Measurements from ENCODE around the gene CHCHD1.
"Not testable (repeated sequence)": the region's sequence is repeated elsewhere in the genome, so short reads cannot be mapped to it uniquely, and the experiment has no call there.

CHCHD1 gene

DNA sequence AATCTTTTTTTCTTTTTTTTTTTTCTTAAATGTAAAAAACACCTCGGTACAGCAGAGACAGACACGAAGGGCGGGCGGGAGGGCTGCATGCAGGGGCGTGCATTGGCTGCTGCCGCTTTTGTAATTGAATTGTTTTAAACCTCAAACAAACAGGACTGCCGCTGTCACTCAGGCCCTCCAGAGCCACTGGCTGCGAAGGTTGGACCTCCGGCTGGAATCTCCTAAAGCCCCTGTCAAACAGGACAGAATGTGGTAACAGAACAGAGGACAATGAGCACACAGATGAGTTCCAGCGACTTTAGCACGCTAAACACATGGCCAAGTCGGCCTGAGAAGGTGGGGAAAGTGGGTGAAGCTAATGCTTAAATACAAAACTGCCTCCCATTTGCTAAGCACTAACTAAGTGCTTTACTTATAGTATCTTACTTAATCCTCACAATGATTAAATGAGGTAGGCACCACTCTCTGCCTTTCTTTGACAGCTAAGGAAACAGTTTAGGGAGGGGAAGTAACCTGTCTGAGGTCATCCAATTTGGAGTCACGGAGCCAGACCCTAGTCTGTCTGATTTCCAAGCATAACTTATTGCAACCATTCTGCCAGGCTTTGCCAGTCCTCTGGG lies 32.5 kb downstream of the CHCHD1 start:
- no peak for DNase-seq

DNA sequence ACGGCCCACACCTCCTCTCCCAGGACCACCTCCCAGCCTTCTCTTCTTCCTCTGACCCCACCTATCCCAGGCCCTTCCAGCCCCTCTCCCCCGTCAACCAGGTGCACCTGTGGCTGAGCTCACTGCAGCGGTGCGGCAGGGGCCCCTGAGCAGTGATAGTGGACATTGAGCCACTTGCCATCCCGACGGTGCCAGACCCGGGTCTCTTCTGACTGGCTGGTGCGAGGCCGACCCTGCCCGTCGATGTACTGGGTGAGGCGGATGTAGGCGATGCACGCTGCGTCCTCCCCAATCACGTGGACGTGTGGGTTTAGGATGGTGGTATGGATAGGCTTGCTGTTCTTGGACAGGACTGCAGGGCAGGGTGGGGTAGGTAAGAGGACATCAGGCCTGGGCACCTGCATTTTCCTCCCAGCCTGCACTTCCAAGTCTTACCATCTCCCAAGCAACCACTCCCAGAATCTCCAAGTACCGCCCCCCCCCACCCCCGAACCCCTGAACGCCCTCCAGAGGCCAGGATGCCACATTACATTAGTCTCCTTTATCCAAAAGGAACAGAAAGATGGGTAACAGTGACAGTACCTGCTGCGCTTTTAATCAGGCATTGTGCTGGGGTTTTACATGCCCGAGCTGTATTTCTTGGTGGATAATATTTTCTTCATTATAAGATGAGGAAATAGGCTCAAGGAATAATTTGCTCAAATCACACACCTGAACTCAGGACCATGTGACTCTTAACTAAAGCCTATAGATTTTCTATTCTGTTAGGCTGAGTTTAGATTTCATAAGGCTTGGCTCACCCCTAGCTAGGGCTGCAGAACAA lies 33.3 kb downstream of the CHCHD1 start:
- no peak for DNase-seq

- DNase-seq, result no peak
Observed at GRCh38 chr10:73815719-73816030, 33.8 kb downstream of the CHCHD1 start.

- DNase-seq, result no peak
Observed at GRCh38 chr10:73816917-73817729, 35.3 kb downstream of the CHCHD1 start.

DNA sequence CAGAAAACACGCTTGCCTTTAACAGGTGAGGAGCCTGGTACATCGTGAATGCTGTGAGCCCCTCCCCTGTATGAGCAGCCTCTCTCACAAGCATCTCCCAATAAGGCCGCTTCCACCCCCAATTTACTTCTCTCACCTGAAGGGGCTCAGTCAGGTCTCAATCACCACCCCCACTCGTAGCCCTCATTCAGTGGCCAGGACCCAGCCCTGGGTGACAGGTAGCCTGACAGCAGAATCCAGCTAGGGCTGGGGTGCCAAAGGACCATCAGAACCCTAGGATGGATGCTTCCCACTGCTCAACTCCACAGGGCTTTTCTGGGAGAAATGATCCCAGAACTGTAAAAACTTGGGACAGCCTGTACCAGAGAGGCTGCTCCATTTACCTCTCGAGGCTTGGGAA lies 36.0 kb downstream of the CHCHD1 start:
- DNase-seq, result no peak

DNA sequence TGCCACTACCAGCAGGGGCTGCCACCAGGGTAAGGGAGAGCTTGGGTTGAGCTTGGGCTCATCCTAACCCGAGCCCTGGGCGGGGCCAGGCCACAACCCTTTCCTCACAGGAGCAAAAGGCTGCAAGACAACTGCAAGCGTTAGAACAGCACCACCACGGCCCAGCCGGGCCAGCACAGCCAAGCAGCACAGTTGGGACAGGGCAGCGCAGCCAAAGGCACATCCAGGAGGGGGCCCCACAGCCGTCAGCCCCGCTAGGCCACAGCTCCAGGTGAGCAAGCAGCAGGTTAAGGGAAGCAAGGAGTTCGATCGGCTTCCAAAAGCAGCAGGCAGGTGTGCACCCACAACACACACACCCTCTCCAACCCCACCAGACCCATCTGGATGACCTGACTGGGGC lies 36.6 kb downstream of the CHCHD1 start:
- no peak for DNase-seq

- no peak for DNase-seq
Observed at GRCh38 chr10:73819081-73819480, 37.2 kb downstream of the CHCHD1 start.

GRCh38 chr10:73819513-73820093 lies 37.8 kb downstream of the CHCHD1 start:
- DNase-seq, result no peak

- DNase-seq, result no peak
Observed at GRCh38 chr10:73823391-73823790, 41.5 kb downstream of the CHCHD1 start.

DNA sequence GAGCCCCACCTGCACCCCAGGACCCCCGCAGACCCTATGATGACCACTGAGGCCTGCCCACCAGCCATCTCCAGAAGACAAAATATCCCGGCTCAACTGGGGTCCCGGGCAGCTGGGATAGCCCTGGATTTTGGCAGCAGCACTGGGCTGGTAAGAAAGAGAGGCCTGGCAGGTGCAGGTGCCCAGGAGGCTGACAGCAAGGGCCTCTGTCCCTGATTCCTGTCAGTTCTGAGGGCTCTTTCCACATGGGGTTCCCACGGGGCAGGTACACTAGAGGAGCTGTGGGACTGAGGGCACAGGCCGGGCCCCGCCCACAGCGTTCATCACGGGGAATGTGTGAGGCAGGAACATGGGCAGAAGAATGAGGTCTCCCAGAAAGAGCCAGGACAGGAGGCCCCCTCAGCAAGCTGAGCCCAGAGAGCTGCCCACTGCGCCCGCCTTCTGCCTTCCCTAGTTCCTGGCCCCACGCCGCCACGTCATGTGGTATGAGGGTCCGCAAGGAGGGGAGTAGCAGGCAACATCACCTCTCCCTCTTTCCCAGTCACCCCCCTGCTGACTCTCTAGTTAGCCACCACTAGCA lies 42.4 kb downstream of the CHCHD1 start:
- no peak for DNase-seq

DNA sequence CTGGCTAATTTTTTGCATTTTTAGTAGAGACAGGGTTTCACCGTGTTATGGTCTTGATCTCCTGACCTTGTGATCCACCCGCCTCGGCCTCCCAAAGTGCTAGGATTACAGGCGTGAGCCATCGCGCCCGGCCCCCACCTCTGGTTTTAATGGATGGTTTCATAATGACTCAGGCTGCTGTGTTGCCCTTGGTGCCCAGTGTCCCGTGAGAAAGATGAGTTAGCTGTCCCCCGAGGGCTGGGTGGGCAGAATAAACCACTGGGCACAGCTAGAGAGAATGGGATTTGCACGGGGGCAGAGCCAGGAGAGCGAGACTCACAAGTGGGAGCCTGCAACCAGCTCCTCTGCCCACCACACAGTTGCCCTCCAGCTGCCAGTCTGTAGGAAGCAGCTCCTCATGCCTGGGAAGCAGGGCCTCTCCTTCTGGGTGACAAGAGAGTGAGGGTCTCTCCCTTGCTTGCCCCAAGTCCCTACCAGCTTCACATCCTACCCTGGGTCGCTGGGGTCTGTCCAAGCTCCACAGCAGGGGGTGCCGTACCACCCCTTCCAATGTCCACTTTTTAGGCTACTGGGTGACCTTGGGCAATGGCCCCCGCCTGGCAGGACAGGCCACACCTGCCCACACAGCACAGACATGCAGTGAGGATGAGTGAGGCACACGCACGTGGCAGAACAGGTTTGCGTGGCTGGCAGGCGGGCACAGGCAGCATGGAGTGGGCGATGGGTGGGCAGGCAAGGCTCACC lies 45.7 kb downstream of the CHCHD1 start:
- DNase-seq, result no peak

DNA sequence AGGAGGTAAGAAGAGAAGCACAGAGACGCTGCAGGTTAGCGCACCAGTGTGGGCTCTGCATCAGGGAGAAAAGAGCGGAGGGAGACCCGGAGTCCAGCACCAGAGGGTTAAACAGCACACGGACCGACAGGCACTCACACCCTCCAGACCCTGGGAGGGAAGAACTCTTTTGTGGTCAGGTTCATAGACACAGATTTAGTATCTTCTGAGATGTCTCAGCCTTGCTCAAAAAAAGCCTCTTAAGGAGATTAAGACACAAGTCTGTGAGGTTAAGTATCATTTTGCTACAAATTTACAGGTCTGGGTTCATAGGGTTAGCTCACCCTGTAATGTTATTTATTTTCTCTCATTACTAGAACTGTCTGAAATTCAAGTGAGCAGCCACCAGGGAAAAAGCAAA lies 46.3 kb downstream of the CHCHD1 start:
- DNase-seq, result no peak

DNA sequence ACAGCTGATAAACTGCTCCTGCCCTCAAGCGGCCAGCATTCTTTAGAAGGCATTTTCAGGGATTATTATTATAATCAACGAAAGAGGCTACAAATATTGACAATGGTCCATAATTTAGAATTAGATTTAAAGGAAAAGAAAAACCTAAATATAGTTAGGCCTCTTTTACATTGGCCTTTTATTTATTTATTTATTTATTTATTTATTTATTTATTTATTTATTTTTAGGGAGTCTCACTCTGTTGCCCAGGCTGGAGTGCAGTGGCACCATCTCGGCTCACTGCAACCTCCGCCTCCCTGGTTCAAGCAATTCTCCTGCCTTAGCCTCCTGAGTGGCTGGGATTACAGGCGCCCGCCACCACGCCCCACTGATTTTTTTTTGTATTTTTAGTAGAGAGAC lies 47.2 kb downstream of the CHCHD1 start:
- DNase-seq, result not testable (repeated sequence)
